Hepatocyte (in vitro differentiated cells): ENCODE results near the gene ARHGAP21.
"Not testable (repeated sequence)": the region's sequence is repeated elsewhere in the genome, so short reads cannot be mapped to it uniquely, and the experiment has no call there.

ENCODE experiments used
- EZH2 ChIP-seq: fragments of 200-600 bp; sonication (generic); IDR thresholded peaks from 2 replicates; pipeline ENCODE4 v1.6.1; 2016; ENCODE audit warnings: antibody characterized with exemption, mild to moderate bottlenecking, borderline replicate concordance
- EZH2phosphoT487 ChIP-seq: fragments of 200-600 bp; sonication (generic); IDR thresholded peaks from one replicate; pipeline ENCODE4 v1.6.1; 2018; ENCODE audit warnings: antibody characterized with exemption, mild to moderate bottlenecking, low read depth, moderate library complexity; ENCODE audit not compliant: unreplicated experiment, severe bottlenecking
- TF ChIP-seq, protein P1 (sequence below): fragments of 200-600 bp; sonication (generic); IDR thresholded peaks from 2 replicates; pipeline ENCODE4 v1.5.1; 2016; ENCODE audit warnings: antibody characterized with exemption, mild to moderate bottlenecking; ENCODE audit not compliant: poor library complexity

DNA sequence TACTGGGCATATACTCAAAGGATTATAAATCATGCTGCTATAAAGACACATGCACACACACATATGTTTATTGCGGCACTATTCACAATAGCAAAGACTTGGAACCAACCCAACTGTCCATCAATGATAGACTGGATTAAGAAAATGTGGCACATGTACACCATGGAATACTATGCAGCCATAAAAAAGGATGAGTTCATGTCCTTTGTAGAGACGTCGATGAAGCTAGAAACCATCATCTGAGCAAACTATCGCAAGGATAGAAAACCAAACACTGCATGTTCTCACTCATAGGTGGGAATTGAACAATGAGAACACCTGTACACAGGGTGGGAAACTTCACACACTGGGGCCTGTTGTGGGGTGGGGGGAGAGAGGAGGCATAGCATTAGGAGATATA, 65.4 kb downstream of the ARHGAP21 start:
- TF ChIP-seq, protein P1, sequence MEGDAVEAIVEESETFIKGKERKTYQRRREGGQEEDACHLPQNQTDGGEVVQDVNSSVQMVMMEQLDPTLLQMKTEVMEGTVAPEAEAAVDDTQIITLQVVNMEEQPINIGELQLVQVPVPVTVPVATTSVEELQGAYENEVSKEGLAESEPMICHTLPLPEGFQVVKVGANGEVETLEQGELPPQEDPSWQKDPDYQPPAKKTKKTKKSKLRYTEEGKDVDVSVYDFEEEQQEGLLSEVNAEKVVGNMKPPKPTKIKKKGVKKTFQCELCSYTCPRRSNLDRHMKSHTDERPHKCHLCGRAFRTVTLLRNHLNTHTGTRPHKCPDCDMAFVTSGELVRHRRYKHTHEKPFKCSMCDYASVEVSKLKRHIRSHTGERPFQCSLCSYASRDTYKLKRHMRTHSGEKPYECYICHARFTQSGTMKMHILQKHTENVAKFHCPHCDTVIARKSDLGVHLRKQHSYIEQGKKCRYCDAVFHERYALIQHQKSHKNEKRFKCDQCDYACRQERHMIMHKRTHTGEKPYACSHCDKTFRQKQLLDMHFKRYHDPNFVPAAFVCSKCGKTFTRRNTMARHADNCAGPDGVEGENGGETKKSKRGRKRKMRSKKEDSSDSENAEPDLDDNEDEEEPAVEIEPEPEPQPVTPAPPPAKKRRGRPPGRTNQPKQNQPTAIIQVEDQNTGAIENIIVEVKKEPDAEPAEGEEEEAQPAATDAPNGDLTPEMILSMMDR = not testable (repeated sequence)
- not testable (repeated sequence) for TF ChIP-seq EZH2, EZH2phosphoT487
